ENCODE results near the gene ATG7.

Gene ATG7, protein sequence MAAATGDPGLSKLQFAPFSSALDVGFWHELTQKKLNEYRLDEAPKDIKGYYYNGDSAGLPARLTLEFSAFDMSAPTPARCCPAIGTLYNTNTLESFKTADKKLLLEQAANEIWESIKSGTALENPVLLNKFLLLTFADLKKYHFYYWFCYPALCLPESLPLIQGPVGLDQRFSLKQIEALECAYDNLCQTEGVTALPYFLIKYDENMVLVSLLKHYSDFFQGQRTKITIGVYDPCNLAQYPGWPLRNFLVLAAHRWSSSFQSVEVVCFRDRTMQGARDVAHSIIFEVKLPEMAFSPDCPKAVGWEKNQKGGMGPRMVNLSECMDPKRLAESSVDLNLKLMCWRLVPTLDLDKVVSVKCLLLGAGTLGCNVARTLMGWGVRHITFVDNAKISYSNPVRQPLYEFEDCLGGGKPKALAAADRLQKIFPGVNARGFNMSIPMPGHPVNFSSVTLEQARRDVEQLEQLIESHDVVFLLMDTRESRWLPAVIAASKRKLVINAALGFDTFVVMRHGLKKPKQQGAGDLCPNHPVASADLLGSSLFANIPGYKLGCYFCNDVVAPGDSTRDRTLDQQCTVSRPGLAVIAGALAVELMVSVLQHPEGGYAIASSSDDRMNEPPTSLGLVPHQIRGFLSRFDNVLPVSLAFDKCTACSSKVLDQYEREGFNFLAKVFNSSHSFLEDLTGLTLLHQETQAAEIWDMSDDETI

DNA sequence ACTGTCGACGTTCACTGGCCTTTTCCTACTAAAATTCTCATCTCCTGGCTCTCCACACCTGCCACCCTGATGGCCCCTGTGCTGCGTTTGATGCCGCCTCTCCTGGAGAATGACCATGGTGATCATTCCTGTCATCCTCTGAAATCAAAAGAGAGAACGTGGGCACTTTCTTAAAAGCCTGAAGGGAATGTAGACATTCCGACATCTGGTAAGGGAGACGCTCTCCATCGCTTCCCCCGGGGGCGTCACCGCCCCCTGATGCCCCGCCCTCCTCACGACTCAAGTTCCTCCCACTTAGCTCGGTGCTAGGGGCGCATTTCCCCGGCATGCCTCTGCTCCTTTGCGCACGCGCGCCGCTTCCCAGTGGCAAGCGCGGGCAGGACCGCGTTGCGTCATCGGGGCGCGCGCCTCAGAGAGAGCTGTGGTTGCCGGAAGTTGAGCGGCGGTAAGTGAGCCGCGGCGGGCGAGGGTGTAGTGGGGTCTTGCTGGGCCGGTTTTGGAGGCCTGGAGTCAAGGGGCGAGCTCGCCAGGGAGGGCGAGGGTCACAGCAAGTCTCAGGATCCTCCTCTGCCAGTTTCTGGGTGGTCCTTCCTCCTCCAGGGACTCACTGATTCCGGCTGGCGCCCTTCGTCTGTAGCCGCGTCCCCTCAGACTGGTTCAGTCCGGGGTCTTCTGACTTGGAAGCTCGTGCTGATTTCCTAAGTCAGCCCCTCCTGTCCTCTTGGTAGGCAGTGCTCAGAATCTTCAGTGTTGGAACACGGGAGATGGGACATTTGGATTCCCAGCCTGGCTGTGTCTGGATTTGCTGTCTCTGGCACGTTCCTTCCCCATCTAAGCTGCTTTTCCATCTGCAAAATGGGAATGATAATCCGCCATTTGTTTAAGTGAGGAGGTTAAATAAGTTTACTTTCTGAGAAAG lies at the start of gene ATG7:
Gene ATG7 (plus strand): TSS at position 412 of the 919 bp plus-strand sequence. CDS start 26,299 bp downstream, outside the sequence.
- in situ Hi-C loops (cut with HindIII; ENCODE audit: low sequenced_read_pairs) = no loop called here

DNA sequence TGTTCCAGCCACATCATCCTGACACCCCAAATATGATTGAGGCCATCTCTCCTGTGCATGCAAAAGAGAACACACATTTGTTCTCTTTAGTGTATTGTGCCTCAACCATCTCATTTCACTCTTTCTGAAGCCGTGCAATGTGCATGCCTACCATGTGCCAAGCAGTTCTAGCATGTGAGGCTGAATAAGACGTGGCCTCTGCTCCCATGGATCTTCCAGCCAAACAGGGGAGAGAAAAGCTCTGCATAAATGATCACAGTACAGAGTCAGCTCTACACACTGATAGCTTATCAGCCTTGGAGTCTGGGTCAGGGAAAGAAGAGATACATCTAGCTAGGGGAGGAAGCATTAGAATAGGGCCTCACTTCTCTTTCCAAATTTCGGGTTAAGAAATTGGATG lies 48.2 kb upstream of the ATG7 start:
- in situ Hi-C loops (cut with HindIII; ENCODE audit: low sequenced_read_pairs) = no loop called here

DNA sequence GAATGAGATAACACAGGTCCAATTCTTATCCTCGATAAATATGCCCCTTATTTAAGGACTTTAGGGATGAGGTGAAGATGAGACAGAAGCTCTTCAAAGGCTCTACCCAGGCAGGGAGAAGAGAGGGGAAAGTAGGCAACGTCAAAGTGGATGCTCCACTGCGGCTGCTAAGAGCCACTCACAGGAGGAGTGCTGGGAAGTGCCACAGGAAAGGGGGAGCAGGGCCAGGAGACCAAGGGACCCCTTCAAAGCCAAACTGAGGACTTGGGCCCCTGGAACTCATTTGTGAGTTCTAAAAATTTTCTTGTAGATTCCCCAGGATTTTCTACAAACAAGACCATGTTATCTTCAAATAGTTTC lies 47.3 kb upstream of the ATG7 start:
- in situ Hi-C loops (cut with HindIII; ENCODE audit: low sequenced_read_pairs) = no loop called here

DNA sequence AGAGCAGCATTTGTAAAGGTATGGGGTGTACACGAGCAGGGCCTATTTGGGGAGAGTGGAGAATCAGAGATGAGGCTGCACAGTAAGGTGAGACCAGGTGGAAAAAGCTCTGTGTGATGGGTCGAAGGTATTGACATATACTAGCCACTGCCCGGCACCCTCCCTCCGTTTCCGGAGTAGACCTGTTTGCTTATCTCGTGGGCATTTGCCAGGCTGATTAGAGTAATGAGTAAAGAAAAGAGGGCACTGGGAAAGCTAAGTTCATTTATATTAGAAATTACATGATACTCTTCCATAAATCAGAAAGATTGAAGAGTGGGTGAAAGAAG lies 46.2 kb upstream of the ATG7 start:
- in situ Hi-C loops (cut with HindIII; ENCODE audit: low sequenced_read_pairs) = no loop called here

DNA sequence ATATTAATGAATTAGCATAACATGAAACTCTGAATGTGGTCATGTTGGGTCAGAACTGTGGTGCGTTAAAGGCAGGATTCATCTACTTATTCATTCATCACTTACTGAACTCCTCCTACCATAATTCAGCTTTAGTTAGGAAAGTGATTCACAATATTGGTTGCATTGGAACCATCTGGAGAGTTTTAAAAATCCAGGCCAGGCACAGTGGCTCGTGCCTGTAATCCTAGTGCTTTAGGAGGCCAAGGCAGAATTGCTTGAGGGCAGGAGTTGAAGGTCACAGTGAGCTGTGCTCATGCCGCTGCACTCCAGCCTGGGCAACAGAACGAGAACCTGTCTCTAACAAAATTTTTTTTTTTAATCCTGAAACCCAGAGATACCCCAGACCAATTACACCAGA lies 44.2 kb upstream of the ATG7 start:
- in situ Hi-C loops (cut with HindIII; ENCODE audit: low sequenced_read_pairs) = no loop called here

DNA sequence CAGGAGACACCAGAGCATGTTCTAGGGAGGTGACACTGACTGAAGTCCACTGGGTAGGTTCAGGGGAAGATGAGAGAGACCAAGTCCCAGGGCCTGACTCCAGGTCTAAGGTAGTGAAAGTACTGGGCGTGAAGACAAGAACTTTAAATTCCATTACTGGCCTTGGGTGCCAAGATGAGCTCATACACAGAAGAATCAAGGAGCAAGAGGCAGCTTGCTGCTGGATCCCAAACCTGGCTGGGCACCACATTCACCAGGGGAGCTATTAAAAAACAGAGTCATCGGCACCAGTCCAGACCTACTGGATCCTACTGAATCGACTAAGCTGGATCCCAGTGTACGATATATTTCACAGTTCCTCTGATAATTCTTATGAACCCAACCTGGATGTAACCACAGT lies 42.1 kb upstream of the ATG7 start:
- in situ Hi-C loops (cut with HindIII; ENCODE audit: low sequenced_read_pairs) = no loop called here

DNA sequence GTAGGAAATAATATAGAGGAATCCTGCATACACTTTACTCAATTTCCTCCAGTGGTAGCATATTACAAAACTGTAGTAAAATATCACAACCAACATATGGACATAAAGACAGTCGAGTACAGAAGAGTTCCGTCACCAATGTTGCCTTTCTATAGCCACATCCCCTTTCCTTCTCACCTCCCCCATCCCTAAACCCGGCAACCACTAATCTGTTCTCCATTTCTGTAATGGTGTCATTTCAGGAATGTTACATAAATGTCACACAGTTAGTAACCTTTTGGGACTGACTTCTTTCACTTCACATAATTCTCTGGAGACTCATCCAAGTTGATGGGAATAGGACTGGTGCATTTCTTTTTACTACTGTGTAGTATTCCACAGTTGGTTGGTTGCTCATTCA lies 41.4 kb upstream of the ATG7 start:
- in situ Hi-C loops (cut with HindIII; ENCODE audit: low sequenced_read_pairs) = no loop called here

DNA sequence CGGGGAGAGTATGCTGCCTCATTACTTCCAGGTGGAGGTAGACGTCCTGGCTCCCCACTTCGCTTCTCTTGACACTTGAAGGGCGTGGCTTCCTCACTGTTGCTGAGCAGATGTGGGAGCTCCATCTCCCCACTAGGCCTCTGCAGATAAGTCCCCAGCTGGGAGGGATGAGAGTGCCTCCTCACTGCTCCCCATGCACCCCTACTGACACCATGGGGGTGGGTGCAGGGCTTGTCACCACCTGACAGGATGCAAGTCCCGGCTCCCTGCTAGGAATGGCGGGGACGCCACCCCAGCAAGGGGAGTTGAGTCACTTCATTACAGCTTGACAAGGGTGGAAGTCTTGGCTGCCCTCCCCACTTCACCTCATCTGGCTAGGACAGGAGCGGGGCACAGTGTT lies 36.8 kb upstream of the ATG7 start:
- in situ Hi-C loops (cut with HindIII; ENCODE audit: low sequenced_read_pairs) = no loop called here

DNA sequence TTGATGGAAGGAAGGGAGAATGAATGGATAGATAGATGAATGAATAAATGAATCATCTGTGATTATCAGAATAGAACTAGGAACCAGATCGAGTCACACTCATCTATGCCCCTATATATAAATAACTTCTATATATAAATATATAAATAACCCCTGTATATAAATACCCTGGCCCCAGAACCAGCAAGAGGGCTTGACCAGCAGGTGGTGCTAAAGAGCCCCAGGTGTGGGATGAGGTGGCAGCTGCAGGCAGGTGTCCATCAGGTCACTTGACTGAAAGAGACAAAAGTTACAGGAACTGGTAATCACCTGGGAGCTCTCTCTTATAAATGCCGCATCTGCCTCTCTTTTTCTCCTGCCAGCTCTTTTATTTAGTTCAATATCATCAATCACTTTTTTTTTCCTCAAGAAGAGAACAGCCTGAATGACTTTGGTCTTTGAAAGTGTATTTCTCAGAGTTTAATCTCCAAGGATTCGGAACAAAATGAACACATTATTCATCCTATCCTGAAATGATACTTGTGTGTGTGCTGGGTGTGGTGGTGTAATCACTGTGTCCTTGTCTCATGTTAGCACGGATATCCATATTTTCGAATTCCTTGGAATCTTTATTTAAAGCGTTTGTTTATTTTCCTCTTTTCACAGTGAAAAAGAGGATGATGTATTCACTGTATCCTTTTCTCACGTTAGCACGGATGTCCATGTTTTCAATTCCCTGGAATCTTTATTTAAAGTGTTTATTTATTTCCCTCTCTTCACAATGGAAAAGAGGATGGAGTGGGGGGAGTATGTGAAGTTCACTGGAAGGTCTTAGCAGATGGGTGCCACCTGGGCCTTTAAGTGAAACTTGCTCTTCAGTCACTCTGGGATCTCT lies 35.4 kb upstream of the ATG7 start:
- in situ Hi-C loops (cut with HindIII; ENCODE audit: low sequenced_read_pairs) = no loop called here

DNA sequence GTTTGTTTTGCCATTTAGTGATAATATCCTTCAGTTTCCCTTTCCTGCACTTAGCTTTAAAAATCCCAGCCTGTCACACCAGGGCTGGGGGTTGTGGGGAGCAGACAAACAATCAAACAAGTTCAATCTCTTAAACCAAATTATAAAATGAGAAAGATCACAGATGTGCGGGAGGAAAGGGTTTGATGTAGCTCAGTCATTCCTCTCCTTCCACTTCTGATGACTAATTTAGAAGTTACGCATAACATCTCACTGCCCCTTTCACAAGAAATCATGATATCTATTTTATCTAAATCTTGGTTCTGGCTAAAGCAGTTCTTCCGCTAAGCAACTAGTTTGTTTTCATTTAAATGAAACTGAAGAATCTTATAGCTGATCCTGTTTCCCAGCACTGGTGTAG lies 34.1 kb upstream of the ATG7 start:
- in situ Hi-C loops (cut with HindIII; ENCODE audit: low sequenced_read_pairs) = no loop called here

DNA sequence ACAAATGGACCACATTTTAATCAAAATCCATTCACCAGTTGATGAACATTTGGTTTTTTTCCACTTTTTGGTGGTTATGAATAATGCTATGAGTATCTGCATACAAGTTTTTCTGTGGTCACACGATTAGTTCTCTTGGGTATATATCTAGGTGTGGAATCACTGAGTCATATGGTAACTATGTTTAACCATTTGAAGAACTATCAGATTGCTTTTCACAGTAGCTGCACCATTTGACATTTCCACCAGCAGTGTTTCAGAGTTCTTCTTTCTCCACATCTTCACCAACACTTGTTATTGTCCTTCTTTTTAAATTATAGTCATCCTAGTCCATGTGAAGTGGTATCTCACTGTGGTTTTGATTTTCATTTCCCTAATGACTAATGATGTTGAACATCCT lies 33.3 kb upstream of the ATG7 start:
- in situ Hi-C loops (cut with HindIII; ENCODE audit: low sequenced_read_pairs) = no loop called here

DNA sequence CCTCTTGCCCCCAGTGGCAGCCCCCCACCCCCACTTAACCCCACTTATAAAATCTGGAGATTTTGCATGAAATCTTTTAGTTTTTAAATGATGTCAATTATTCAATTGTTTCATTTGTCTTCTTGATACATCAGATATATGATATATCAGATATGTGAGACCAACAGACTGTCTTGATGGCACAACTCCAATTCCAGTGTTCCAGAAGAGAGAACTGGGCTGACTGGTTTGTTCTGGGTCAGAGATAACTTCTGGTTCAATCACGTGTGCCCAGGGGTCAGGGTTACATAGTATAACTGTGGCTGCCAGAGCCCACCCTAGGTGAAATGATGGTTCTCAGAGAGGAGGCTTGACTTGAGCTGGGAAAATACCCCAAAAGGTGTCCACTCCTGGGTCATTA lies 32.4 kb upstream of the ATG7 start:
- in situ Hi-C loops (cut with HindIII; ENCODE audit: low sequenced_read_pairs) = no loop called here

DNA sequence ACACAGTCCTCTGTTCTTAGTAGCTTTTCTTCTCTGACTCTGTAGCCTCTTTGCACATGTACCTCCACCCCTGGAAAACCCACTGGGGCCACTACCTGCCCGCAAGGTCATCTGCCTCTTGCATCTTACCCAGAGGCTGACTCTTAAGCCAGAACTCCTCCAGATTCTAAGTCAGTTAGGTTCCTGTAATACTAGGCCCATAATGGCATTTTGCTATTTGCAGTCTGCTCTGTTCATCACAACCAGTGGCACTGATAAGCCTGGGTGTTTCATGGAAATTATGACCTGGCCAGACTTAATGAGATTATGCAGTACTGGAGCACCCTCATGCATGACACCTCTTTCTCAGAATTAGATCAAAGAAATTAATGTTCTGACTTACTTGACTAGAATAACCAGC lies 31.7 kb upstream of the ATG7 start:
- in situ Hi-C loops (cut with HindIII; ENCODE audit: low sequenced_read_pairs) = no loop called here

DNA sequence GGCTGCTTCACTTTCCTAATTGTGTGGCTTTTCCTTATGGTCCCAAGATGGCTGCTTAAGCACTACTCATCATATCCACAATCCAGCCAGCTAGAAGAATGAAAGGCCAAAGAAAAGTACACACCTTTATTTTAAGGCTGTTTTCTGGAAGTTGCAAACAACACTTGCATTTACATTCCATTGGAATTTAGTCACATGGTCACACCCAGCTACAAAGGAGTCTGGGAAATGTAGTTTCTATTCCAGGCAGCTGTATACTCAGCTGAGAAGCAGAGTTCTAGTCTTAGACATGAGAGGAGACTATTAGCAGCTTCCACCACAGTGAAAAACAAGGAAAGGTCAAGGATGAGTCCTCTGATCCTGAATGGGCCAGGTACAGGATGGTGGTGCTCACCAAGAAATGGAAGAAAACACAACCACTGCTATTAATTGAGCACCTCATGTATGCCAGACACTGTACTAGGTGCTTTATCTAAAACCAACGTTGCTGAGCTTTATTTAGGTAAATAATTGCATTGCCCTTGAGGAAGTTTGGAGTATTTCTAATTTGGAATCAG lies 28.0 kb upstream of the ATG7 start:
- in situ Hi-C loops (cut with HindIII; ENCODE audit: low sequenced_read_pairs) = no loop called here

DNA sequence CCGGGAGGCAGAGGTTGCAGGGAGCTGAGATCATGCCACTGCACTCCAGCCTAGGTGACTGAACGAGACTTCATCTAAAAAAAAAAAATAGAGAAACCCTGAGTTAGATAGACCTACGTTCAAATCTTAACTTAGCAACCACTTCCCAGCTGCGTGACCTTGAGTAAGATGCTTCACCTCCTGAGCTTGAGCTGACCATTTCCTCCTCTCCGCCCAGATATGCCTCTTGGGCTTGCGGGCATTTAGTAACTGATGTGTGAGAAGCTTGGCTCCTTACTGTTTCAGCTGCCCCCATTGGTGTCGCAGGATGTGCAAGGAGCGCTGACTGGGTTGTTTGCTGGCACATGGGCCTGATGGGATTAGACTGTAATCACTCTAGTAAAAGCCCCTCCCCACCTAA lies 26.9 kb upstream of the ATG7 start:
- in situ Hi-C loops (cut with HindIII; ENCODE audit: low sequenced_read_pairs) = no loop called here

DNA sequence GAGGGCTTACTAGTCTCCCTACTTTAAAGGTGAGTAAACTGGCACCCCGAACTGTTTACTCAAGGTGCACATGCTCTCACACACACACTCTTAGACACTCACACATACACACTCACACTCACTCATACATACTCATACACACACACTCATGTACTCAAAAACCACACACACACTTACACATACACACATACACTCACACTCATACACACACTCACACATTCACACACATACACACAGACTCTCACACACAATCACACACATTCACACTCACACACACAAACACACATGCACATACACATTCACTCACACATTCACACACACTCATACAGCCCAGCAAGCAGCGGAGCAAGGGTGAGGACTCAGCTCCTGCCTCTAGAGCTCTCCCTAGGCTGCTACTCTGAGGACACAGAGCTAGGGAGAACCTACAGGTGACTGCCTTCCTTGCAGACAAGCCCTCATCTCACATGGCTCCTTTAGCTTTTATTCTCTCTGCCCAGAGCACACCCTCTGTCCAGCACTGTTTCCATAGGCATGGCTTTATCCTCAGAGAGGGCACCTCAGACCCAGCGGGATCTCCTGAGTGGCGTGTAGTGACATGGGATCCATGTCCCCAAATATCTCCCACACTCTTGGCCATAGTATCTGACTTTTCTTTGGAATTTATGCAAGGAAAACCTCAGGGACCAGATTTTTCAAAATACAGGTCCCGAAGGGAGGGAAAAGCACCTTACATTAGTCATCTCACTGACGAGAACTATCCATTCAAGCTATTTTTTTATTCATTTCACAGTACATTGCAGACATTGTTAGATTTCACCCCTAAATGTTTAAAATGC lies 26.2 kb upstream of the ATG7 start:
- in situ Hi-C loops (cut with HindIII; ENCODE audit: low sequenced_read_pairs) = no loop called here

DNA sequence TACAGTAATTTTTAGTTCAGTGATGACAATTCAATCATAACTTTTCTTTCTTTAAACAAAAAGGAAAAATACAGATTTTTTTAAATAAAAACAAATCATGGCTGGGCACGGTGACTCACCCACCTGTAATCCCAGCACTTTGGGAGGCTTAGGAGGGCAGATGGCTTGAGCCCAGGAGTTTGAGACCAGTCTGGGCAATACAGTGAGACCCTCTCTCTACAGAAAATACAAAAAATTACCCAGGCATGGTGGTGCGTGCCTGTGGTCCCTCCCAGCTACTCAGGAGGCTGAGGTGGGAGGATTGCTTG lies 25.6 kb upstream of the ATG7 start:
- in situ Hi-C loops (cut with HindIII; ENCODE audit: low sequenced_read_pairs) = no loop called here

DNA sequence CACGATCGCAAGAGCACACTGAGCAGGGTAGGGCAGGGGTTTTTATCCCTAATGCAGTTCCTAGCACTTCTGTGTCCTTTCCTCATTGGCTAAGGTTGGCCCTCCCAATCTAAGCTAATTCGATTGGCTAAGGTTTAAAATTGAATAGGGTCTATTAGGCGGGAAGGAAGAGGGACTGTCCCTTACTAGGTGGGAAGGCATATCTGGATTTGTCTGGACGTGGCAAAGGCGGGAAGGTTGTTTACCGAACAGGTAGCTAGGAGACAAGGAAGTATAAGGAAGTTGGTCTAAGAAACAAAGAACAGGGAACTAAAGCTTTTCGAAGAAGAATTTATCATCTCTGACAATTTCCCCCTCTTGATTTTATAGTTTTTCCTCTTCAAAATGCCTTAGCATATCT lies 24.8 kb upstream of the ATG7 start:
- in situ Hi-C loops (cut with HindIII; ENCODE audit: low sequenced_read_pairs) = no loop called here

DNA sequence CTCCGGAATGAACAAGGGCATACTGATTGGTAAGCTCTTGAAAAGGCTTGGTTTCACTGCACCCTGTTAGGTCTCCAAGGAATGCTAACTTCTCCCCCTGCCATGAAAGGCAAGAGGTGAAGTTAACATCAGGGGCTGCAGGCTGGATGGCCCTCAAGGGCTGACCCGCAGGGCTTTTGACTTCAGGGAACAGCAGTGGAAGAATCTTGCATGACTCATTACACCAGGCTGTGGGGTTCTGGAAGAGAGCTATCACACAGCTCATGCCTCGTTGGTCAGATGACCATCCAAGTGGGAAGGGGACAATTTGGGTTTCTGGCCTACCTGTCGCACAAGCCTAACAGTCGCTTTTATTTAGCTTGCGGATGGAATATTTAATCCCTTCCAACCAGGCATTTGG lies 23.6 kb upstream of the ATG7 start:
- in situ Hi-C loops (cut with HindIII; ENCODE audit: low sequenced_read_pairs) = no loop called here

Data from DLD1 (cell line).